Measurements from ENCODE around the gene SLC25A45.

Gene SLC25A45

DNA sequence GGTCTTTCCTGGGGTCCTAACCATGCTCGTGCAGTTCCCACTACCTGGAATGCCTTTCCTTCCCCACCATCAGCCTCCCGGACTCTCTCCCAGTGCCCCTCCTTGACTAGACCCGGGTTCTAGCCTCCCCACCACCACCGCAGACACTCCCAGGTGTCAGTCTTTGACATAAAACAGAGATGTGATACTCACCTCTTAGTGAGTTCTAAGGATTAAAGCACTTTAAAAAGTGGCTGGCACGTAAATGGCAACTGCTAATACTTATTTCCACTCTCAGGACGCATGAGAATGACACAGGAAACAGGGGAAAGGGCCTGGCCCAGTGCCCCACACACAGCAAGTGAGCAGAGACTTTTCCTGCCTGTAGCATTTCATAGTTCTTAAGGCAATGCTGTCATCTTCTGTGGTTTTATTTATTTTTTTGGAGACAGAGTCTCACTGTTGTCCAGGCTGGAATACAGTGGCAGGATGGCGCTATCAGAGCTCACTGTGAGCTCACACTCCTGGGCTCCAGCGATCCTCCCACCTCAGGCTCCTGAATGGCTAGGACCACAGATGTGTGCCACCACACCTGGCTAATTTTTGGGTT lies 1.9 kb upstream of the SLC25A45 start:
- DNase-seq, result no peak

DNA sequence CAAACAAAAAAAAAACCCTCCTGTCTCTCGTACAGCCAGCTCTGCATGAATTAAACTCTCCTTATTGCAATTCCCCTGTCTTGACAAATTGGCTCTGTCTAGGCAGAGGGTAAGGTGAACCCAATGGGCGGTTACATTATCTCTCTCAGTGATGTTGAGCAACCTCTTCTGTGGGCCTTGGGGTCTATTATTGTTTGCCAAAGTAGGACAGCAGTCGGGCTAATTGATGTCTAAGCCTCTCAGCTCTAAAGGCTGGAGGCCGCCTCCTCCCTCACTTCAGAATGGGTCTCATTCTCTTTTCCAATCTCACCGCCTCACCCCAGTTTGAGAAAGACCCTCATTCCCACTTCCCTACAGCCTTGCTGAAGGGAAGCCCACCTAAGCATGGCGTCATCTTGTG lies 1.3 kb upstream of the SLC25A45 start:
- no peak for DNase-seq

DNA sequence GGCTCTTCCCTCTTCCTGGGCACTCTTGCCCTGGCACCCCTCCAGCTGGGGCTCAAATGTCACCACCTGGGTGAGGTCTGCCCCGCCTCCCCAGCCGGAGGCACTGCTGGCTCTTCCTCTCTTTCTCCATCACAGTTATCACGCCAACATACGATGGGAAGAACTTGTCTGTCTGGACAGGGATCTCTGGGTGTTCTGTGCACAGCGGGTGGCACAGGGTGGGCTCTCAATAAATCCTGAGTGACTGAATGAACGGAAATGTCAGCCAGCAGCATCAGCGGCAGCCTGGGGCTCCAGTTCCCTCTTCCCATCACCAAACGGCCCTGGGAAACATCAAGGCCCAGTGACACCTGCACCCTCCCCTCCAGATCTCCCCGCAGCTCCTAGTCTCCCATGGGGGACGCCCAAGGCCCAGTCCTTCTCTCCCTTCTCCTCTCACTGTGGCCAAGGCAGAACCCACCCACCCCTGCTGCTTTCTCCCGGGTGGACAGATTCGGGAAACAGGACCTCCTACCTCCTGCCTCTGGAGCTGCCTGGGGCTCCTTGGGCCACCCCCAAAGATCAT lies 440 bp upstream of the SLC25A45 start:
- DNase-seq, result no peak

GRCh38 chr11:65381716-65382032 lies 772 bp downstream of the SLC25A45 start:
- no peak for DNase-seq

- DNase-seq, result no peak
Observed at GRCh38 chr11:65380460-65381119, 1.9 kb downstream of the SLC25A45 start.

DNA sequence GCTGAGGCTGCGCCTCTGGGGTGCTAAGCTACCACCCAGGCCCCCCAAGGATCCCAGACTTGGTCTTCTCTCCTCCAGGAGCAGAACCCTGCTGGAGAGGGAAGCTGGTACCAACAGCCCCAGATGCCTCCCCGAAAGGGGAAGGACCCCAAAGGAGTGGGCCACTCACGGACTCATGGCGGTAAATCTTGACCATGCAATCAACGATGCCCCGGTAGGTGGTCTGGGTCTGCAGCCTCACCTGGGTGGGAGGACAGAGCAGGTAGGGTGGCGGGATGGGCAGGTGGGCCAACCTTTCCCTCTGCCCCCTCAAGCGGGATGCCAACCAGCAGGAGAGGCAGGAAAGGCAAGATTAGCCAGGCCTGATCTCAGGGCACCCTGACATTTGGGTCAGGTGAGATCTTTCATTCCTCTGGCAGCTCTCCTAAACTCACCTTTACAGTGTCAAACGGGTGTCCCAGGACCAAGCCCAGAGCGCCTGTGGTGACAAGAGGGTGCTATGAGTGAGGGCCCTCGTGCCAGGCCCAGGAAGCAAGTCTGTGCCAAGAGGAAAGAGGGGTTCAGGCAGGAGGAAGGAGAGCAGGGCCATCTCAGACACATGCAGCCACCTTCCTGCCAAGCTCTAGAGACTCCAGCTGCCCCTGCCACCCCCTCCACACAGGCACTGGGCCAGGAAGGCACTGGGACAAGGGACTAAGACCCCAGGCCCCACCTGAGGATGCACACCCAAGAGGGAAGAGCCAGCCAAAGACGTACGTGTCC lies 2.6 kb downstream of the SLC25A45 start:
- no peak for DNase-seq

- no peak for DNase-seq
Observed at GRCh38 chr11:65378928-65379638, 3.4 kb downstream of the SLC25A45 start.

GRCh38 chr11:65378208-65378927 lies 4.1 kb downstream of the SLC25A45 start:
- no peak for DNase-seq

DNA sequence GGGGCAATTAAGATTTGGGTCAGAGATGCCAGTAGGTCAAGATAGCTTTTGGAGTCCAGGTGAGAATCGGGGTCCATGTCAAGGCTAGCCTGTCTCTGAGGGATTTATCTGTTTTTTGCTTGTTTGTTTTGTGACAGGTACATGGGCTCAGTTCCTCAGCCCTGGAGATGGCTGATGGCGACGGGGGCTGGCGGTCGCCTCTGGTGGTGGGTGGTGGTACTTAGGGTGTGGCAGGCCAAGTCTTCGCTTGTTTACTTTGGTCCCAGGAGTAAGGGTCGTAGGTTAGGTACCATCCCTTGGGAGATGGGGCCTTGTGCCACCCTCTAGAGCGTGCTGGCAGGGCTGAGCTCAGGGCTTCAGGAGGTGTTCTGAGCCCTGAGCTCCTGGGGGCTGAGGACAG lies 4.7 kb downstream of the SLC25A45 start:
- no peak for DNase-seq

- no peak for DNase-seq
Observed at GRCh38 chr11:65377036-65377435, 5.4 kb downstream of the SLC25A45 start.

GRCh38 chr11:65376138-65376713 lies 6.2 kb downstream of the SLC25A45 start:
- DNase-seq, result no peak

GRCh38 chr11:65375012-65375411 lies 7.4 kb downstream of the SLC25A45 start:
- DNase-seq, result no peak

DNA sequence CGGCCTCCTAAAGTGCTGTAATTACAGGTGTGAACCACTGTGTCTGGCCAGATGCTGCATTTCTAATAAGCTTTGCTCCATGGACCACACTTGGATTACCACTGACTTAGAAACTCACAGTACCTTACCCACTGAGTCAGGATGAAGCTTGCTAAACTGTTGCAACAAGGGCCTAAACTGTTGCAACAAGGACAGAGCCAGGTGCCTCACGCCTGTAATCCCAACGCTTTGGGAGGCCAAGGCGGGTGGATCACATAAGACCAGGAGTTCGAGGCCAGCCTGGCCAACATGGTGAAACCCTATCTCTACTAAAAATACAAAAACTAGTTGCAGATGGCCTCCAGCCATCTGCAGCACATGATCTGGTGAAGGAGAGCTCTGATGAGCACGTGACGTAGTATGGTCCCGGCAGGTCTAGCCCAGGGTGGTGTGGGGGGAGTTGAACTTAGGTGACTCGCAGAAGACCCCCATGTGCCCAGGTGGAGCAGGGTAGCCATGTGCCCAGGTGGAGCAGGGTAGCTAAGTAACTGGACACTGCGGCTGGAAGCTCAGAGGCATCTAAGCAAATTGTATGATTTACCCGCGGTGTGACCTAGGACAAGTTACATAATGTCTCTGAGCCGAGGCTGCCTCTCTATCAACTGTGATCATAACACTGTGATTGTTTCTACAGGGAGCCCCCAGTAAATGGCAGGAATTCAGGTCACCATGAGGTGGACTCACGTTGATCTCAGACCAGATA lies 8.4 kb downstream of the SLC25A45 start:
- no peak for DNase-seq

GRCh38 chr11:65370659-65371049 lies 11.8 kb downstream of the SLC25A45 start:
- no peak for DNase-seq

- DNase-seq, result no peak
Observed at GRCh38 chr11:65366340-65366773, 16.1 kb downstream of the SLC25A45 start.

DNA sequence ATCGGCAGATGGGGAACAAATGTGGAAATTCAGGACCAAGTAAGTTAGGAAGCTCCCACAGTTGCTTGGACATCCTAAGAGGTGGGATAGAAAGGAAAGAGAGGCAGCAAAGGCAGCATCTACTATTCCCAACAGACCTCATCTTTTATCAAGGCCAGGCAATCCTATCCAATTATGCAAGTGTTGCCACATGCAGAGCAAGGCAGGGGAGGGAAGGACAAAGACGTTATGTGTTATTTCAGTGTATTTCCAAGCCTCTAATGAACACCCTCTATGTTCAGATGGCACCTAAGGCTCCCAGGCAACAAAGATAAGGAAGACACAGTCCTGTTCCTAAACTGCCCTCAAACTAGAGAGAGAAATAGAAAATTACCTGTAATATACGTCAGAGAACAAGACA lies 18.7 kb downstream of the SLC25A45 start:
- no peak for DNase-seq

- DNase-seq, result no peak
Observed at GRCh38 chr11:65362966-65363365, 19.5 kb downstream of the SLC25A45 start.

DNA sequence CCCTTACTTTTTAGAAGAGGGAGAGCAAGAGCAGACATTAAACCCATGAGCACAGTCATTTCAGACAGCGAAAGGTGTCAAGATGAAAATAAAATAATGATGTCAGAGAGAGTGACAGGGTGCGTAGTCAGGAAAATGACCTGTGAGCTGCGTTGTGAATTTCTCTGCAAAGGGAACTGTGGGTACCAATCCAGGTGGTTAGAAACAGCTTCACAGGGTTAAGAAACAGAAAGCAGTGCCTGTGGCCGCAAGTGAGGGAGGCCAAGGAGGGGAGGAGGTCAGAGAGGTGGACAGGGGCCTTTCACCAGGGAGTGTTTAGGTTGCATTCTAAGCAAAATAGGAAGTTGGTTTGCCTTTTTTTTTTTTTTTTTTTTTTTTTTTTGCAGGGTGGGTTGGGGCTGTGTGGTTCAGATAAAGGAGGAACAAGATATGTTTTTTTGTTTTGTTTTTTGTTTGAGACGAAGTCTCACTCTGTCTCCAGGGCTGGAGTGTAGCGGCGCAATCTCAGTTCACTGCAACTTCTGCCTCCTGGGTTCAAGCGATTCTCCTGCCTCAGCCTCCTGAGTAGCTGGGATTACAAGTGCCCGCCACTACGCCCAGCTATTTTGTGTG lies 20.0 kb downstream of the SLC25A45 start:
- DNase-seq, result no peak

GRCh38 chr11:65357856-65358356 lies 24.5 kb downstream of the SLC25A45 start:
- DNase-seq, result no peak

GRCh38 chr11:65356394-65356972 lies 26.0 kb downstream of the SLC25A45 start:
- no peak for DNase-seq
